ENCODE results near the gene SRRM4.
"Not testable (repeated sequence)": the region's sequence is repeated elsewhere in the genome, so short reads cannot be mapped to it uniquely, and the experiment has no call there.

GRCh38 chr12:119104969-119105368, 123.6 kb downstream of the SRRM4 start:
- TF ChIP-seq, protein P1, sequence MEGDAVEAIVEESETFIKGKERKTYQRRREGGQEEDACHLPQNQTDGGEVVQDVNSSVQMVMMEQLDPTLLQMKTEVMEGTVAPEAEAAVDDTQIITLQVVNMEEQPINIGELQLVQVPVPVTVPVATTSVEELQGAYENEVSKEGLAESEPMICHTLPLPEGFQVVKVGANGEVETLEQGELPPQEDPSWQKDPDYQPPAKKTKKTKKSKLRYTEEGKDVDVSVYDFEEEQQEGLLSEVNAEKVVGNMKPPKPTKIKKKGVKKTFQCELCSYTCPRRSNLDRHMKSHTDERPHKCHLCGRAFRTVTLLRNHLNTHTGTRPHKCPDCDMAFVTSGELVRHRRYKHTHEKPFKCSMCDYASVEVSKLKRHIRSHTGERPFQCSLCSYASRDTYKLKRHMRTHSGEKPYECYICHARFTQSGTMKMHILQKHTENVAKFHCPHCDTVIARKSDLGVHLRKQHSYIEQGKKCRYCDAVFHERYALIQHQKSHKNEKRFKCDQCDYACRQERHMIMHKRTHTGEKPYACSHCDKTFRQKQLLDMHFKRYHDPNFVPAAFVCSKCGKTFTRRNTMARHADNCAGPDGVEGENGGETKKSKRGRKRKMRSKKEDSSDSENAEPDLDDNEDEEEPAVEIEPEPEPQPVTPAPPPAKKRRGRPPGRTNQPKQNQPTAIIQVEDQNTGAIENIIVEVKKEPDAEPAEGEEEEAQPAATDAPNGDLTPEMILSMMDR (IDR thresholded peaks at IDR 0.05; ENCODE audit: low read length): not testable (repeated sequence)
- TF ChIP-seq EZH2 (IDR thresholded peaks at IDR 0.05; ENCODE audit: borderline replicate concordance, low read length): not testable (repeated sequence)

All from OCI-LY1 (cell line).